ENCODE data around the gene SH3BP5L. TPM values are rescaled to one million over a fixed set of nuclear protein-coding genes. Genes with fewer than 3 reads are reported as not detected.

The SH3BP5L gene
- total and polyA plus RNA-seq, 2 of the 13 experiments (the other 11 are each of a cell fraction or from before 2014, with no cell fraction given) = 10.3 to 14.9 TPM

DNA sequence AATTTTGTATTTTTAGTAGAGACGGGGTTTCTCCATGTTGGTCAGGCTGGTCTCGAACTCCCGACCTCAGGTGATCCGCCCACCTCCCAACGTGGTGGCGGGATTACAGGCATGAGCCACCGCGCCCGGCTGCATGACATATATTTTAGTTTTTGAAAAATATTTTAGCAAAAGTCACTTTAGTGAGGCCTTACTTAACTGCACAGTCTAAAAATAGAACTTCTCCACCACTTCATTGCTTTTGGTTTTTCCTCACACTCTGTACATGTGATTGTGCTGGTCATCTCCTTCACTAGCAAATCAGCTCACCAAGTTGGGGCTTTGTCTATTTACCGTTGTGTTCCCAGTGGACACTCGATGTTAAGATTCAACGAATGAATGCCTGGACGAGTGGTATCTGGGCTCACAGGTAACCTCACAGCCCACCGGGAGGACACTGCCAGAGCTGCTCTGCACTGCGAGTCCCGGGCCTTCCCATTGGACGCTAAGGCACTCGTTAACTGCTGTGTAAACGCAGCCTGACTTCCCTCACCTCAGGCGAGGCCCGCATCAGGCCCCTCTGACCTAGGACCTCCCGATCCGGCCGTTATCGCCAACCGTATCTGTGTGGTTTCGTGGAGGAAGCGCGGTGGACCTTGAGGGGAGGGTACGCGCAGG is 47.2 kb upstream of the SH3BP5L start (continued):
- no peak for TF ChIP-seq MEIS1 (CRISPR knock-in tag; IDR thresholded peaks at IDR 0.05; ENCODE audit: borderline replicate concordance)
- TF ChIP-seq CEBPB (IDR thresholded peaks at IDR 0.05; ENCODE audit: borderline replicate concordance, low read depth, low read length) = no peak
- no peak for TF ChIP-seq ATF7-NPFF (CRISPR knock-in tag; IDR thresholded peaks at IDR 0.05; ENCODE audit: low read depth)
- TF ChIP-seq, protein P1, sequence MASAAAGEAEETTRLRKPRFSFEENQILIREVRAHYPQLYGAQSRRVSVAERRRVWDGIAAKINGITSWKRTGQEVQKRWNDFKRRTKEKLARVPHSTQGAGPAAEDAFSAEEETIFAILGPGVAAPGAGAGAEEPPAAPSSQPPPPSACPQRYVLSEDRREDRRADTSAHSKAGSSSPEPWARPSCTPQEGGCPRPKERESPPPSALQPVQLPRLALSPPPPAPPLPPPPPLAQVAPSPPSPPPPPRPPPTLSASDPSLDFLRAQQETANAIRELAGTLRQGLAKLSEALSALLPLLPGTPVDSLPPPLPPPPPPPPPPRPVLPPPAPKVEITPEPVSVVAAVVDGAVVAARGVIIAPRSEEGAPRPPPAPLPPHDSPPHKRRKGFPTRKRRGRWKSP (CRISPR knock-in tag; IDR thresholded peaks at IDR 0.05) = peak; percentile 40; the same call in 1 of the 2 replicates
- no peak for TF ChIP-seq PCBP2 (optimal IDR thresholded peaks at IDR 0.05; ENCODE audit: low read depth, low read length, poor library complexity, severe bottlenecking)
- no peak for TF ChIP-seq HNF4A (CRISPR knock-in tag; IDR thresholded peaks at IDR 0.05)
- TF ChIP-seq POLR2AphosphoS2 (IDR thresholded peaks at IDR 0.05; ENCODE audit: low read depth, low read length) = no peak
- TF ChIP-seq, protein P2, sequence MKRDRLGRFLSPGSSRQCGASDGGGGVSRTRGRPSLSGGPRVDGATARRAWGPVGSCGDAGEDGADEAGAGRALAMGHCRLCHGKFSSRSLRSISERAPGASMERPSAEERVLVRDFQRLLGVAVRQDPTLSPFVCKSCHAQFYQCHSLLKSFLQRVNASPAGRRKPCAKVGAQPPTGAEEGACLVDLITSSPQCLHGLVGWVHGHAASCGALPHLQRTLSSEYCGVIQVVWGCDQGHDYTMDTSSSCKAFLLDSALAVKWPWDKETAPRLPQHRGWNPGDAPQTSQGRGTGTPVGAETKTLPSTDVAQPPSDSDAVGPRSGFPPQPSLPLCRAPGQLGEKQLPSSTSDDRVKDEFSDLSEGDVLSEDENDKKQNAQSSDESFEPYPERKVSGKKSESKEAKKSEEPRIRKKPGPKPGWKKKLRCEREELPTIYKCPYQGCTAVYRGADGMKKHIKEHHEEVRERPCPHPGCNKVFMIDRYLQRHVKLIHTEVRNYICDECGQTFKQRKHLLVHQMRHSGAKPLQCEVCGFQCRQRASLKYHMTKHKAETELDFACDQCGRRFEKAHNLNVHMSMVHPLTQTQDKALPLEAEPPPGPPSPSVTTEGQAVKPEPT (CRISPR knock-in tag; IDR thresholded peaks at IDR 0.05; ENCODE audit: low read depth) = no peak
- TF ChIP-seq NR2F6 (IDR thresholded peaks at IDR 0.05) = no peak; the same call in 1 of the 2 replicates
- TF ChIP-seq NR2F6 (CRISPR knock-in tag; IDR thresholded peaks at IDR 0.05) = peak; percentile 62
- TF ChIP-seq ZNF253 (CRISPR knock-in tag; IDR thresholded peaks at IDR 0.05; ENCODE audit: borderline replicate concordance) = no peak
- TF ChIP-seq ZNF256 (CRISPR knock-in tag; conservative IDR thresholded peaks at IDR 0.05) = no peak
- TF ChIP-seq ZNF737 (CRISPR knock-in tag; IDR thresholded peaks at IDR 0.05; ENCODE audit: borderline replicate concordance) = no peak; the same call in 1 of the 2 replicates
- 0 out of 2 replicates have a peak, but pooled peaks have one; percentile 9 for TF ChIP-seq BATF2 (CRISPR knock-in tag; IDR thresholded peaks at IDR 0.05)
- TF ChIP-seq ZNF20 (CRISPR knock-in tag; IDR thresholded peaks at IDR 0.05) = no peak
- TF ChIP-seq SKI (IDR thresholded peaks at IDR 0.05; ENCODE audit: partially characterized antibody) = no peak
- TF ChIP-seq ZNF674 (CRISPR knock-in tag; IDR thresholded peaks at IDR 0.05; ENCODE audit: low read depth) = 0 out of 2 replicates have a peak, but pooled peaks have one; percentile 50
- TF ChIP-seq JDP2 (CRISPR knock-in tag; IDR thresholded peaks at IDR 0.05; ENCODE audit: borderline replicate concordance) = no peak
- no peak for TF ChIP-seq RFX3 (CRISPR knock-in tag; IDR thresholded peaks at IDR 0.05)
- TF ChIP-seq ZFYVE20 (CRISPR knock-in tag; IDR thresholded peaks at IDR 0.05; ENCODE audit: borderline replicate concordance, low read depth) = no peak
- TF ChIP-seq ZNF207 (IDR thresholded peaks at IDR 0.05; ENCODE audit: borderline replicate concordance) = no peak
- no peak for TF ChIP-seq RBFOX2 (IDR thresholded peaks at IDR 0.05; ENCODE audit: low read depth, low read length)
- TF ChIP-seq ARHGAP35 (CRISPR knock-in tag; IDR thresholded peaks at IDR 0.05; ENCODE audit: borderline replicate concordance) = no peak; the same call in 1 of the 2 replicates
- TF ChIP-seq ZKSCAN8 (CRISPR knock-in tag; IDR thresholded peaks at IDR 0.05; ENCODE audit: borderline replicate concordance) = no peak
- TF ChIP-seq NR2C2 (CRISPR knock-in tag; IDR thresholded peaks at IDR 0.05; ENCODE audit: borderline replicate concordance) = no peak
- TF ChIP-seq RXRA (CRISPR knock-in tag; IDR thresholded peaks at IDR 0.05) = no peak
- no peak for TF ChIP-seq HMGA1 (CRISPR knock-in tag; conservative IDR thresholded peaks at IDR 0.05)
- TF ChIP-seq KLF6 (CRISPR knock-in tag; IDR thresholded peaks at IDR 0.05) = no peak
